Measurements from ENCODE around the gene KRTAP6-2.

DNA sequence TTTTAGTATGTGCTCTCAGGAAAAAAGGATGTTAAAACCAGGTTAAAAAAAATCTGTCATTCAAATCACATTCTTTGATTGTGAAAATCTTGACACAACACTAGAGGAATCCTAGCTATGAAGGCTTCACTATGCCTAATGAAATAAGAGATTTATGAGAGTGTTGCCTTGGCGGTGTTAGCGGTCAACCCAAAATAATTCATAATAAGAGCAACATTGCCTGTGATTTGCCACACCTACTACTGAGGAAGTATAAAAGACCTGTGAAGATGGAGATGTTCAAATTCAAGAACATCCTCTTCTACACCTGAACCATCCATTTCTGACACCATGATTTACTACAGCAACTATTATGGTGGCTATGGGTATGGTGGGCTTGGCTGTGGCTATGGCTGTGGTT is 17.4 kb upstream of the KRTAP6-2 start, which contains the start of gene KRTAP20-1:
- TF ChIP-seq POLR2A (IDR thresholded peaks at IDR 0.05) (no peak), CTCF (IDR thresholded peaks at IDR 0.05) (no peak), EP300 (IDR thresholded peaks at IDR 0.05) (no peak)

Measured in upper lobe of left lung (tissue), 4 donors.